Measurements from ENCODE around the gene MET.
"Not testable (repeated sequence)": the region's sequence is repeated elsewhere in the genome, so short reads cannot be mapped to it uniquely, and the experiment has no call there.

The MET gene

GRCh38 chr7:116698930-116699721 lies 27.1 kb downstream of the MET start:
- no peak for DNase-seq (ENCODE audit: low read depth)

- DNase-seq (ENCODE audit: low read depth): no peak
Measured at GRCh38 chr7:116699722-116700120, 27.7 kb downstream of the MET start.

- DNase-seq (ENCODE audit: low read depth): no peak
Measured at GRCh38 chr7:116702046-116702785, 30.2 kb downstream of the MET start.

GRCh38 chr7:116704650-116705228 lies 32.7 kb downstream of the MET start:
- DNase-seq (ENCODE audit: low read depth): no peak

GRCh38 chr7:116705419-116705818 lies 33.4 kb downstream of the MET start:
- no peak for DNase-seq (ENCODE audit: low read depth)

GRCh38 chr7:116706668-116707126 lies 34.7 kb downstream of the MET start:
- DNase-seq (ENCODE audit: low read depth): no peak

GRCh38 chr7:116707289-116707688 lies 35.3 kb downstream of the MET start:
- no peak for DNase-seq (ENCODE audit: low read depth)

- no peak for DNase-seq (ENCODE audit: low read depth)
Measured at GRCh38 chr7:116708248-116708647, 36.3 kb downstream of the MET start.

- DNase-seq (ENCODE audit: low read depth): no peak
Measured at GRCh38 chr7:116708861-116709260, 36.9 kb downstream of the MET start.

- DNase-seq (ENCODE audit: low read depth): no peak
Measured at GRCh38 chr7:116709336-116709735, 37.3 kb downstream of the MET start.

- DNase-seq (ENCODE audit: low read depth): no peak
Measured at GRCh38 chr7:116710764-116711452, 38.9 kb downstream of the MET start.

- DNase-seq (ENCODE audit: low read depth): no peak
Measured at GRCh38 chr7:116711790-116712189, 39.8 kb downstream of the MET start.

- no peak for DNase-seq (ENCODE audit: low read depth)
Measured at GRCh38 chr7:116713500-116713899, 41.5 kb downstream of the MET start.

GRCh38 chr7:116713918-116714317 lies 41.9 kb downstream of the MET start:
- no peak for DNase-seq (ENCODE audit: low read depth)

- DNase-seq (ENCODE audit: low read depth): no peak
Measured at GRCh38 chr7:116715077-116715476, 43.1 kb downstream of the MET start.

GRCh38 chr7:116717137-116717536 lies 45.1 kb downstream of the MET start:
- no peak for DNase-seq (ENCODE audit: low read depth)

- DNase-seq (ENCODE audit: low read depth): not testable (repeated sequence)
Measured at GRCh38 chr7:116723959-116724529, 52.0 kb downstream of the MET start.

- DNase-seq (ENCODE audit: low read depth): no peak
Measured at GRCh38 chr7:116724560-116725231, 52.7 kb downstream of the MET start.

GRCh38 chr7:116726149-116726548 lies 54.2 kb downstream of the MET start:
- DNase-seq (ENCODE audit: low read depth): no peak

- DNase-seq (ENCODE audit: low read depth): no peak
Measured at GRCh38 chr7:116726713-116727431, 54.9 kb downstream of the MET start.
